HepG2 (cell line): ENCODE data around the gene AFF4. TPM values are rescaled to one million over a fixed set of nuclear protein-coding genes. Genes with fewer than 3 reads are reported as not detected.
A peak's percentile ranks its signal among the peaks of the same experiment; 100 is the strongest.

Source experiments
- CBX5 ChIP-seq: sonication (generic); formaldehyde crosslinking; IDR thresholded peaks from 2 replicates; pipeline ENCODE4 v1.4.0; 2020; ENCODE audit warnings: missing genetic modification reagents, borderline replicate concordance
- HDAC6 ChIP-seq: fragments of 200-600 bp; sonication (generic); IDR thresholded peaks from 2 replicates; pipeline ENCODE4 v1.7.0; 2017; ENCODE audit warnings: mild to moderate bottlenecking, antibody characterized with exemption, low read length, low read depth
- NR2F2 ChIP-seq: IDR thresholded peaks from 2 replicates; pipeline ENCODE4 v1.6.1; 2012; ENCODE audit warnings: low read depth, inconsistent platforms, borderline replicate concordance
- PCBP1 ChIP-seq: fragments of 200-400 bp; formaldehyde crosslinking; IDR thresholded peaks from 2 replicates; pipeline ENCODE4 v1.6.1; 2017; ENCODE audit warnings: mild to moderate bottlenecking, low read depth, low read length, borderline replicate concordance
- SNAPC2 ChIP-seq: sonication (generic); formaldehyde crosslinking; IDR thresholded peaks from 2 replicates; pipeline ENCODE4 v1.8.1; 2022; ENCODE audit warnings: mild to moderate bottlenecking, missing genetic modification reagents
- ZNF121 ChIP-seq: sonication (generic); formaldehyde crosslinking; IDR thresholded peaks from 2 replicates; pipeline ENCODE4 v1.5.0; 2020; ENCODE audit warnings: mild to moderate bottlenecking, missing genetic modification reagents
- polyA plus RNA-seq, 8 experiments: library from polyadenylated mRNA; depleted of rRNA in 3 of 8; stranded (reverse) in 7 of 8; unstranded in 1 of 8; fragments of >200 nt; fragmentation: Illumina TruSeq in 4 of 8; extraction: Trizol in 4 of 8; gene quantifications; 2 replicates each; pipeline versions ENCODE4 v1.2.1 to v1.2.3, GENCODE V29; 2011 to 2016; ENCODE audit warnings: low read depth in 4 of 8, missing spikeins in 1 of 8, mixed read lengths in 1 of 8; ENCODE audit not compliant: insufficient read depth in 1 of 8
- total RNA-seq, 5 experiments: library from RNA; depleted of rRNA; stranded (reverse); fragments of >200 nt; fragmentation: Illumina TruSeq; extraction: Trizol; gene quantifications; 2 replicates each; pipeline ENCODE4 v1.2.3, GENCODE V29; 2016; ENCODE audit warnings: low read depth in 1 of 5
- TF ChIP-seq, protein P1 (sequence below): sonication (generic); formaldehyde crosslinking; IDR thresholded peaks from 2 replicates; pipeline ENCODE4 v1.4.0; 2020; ENCODE audit warnings: missing genetic modification reagents, borderline replicate concordance
- TF ChIP-seq, protein P2 (sequence below): sonication (generic); formaldehyde crosslinking; IDR thresholded peaks from 2 replicates; pipeline ENCODE4 v1.5.0; 2020; ENCODE audit warnings: mild to moderate bottlenecking, missing genetic modification reagents
- TF ChIP-seq, protein P3 (sequence below): sonication (generic); IDR thresholded peaks from 2 replicates; pipeline ENCODE4 v1.6.1; 2016; ENCODE audit warnings: low read depth, borderline replicate concordance
- TF ChIP-seq, protein P4 (sequence below): sonication (generic); formaldehyde crosslinking; IDR thresholded peaks from 2 replicates; pipeline ENCODE4 v1.5.0; 2020; ENCODE audit warnings: mild to moderate bottlenecking, missing genetic modification reagents, borderline replicate concordance
- TF ChIP-seq, protein P5 (sequence below): sonication (generic); formaldehyde crosslinking; IDR thresholded peaks from 2 replicates; pipeline ENCODE4 v1.5.1; 2020; ENCODE audit warnings: missing genetic modification reagents, mild to moderate bottlenecking, borderline replicate concordance
- TF ChIP-seq, protein P6 (sequence below): sonication (generic); formaldehyde crosslinking; IDR thresholded peaks from 2 replicates; pipeline ENCODE4 v1.5.1; 2020; ENCODE audit warnings: mild to moderate bottlenecking, missing genetic modification reagents, borderline replicate concordance

The AFF4 gene
- total and polyA plus RNA-seq, 2 of the 13 experiments (the other 11 are each of a cell fraction or from before 2014, with no cell fraction given) = 22.1 to 25.5 TPM

DNA sequence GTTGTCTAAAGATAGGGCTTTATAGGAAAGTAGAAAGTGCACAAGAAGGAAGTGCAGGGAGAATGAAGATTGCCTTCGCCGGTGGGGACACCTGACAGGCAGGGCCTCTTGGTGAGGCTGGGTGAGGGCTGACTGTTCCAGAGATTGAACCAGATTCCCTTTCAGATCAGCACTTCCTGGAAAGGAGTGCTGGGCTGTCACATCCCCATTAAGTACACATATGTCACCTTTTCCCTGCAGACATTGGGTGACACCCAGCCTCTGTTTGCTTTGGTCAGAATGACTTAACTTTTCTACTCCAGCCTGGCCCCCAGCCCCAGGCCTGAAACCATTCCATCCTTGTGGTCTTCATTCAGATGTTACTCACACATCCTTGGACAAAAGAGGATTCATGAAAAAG is 125.6 kb downstream of the AFF4 start (continued):
- no peak for TF ChIP-seq ZNF121 (CRISPR knock-in tag)
- TF ChIP-seq, protein P1, sequence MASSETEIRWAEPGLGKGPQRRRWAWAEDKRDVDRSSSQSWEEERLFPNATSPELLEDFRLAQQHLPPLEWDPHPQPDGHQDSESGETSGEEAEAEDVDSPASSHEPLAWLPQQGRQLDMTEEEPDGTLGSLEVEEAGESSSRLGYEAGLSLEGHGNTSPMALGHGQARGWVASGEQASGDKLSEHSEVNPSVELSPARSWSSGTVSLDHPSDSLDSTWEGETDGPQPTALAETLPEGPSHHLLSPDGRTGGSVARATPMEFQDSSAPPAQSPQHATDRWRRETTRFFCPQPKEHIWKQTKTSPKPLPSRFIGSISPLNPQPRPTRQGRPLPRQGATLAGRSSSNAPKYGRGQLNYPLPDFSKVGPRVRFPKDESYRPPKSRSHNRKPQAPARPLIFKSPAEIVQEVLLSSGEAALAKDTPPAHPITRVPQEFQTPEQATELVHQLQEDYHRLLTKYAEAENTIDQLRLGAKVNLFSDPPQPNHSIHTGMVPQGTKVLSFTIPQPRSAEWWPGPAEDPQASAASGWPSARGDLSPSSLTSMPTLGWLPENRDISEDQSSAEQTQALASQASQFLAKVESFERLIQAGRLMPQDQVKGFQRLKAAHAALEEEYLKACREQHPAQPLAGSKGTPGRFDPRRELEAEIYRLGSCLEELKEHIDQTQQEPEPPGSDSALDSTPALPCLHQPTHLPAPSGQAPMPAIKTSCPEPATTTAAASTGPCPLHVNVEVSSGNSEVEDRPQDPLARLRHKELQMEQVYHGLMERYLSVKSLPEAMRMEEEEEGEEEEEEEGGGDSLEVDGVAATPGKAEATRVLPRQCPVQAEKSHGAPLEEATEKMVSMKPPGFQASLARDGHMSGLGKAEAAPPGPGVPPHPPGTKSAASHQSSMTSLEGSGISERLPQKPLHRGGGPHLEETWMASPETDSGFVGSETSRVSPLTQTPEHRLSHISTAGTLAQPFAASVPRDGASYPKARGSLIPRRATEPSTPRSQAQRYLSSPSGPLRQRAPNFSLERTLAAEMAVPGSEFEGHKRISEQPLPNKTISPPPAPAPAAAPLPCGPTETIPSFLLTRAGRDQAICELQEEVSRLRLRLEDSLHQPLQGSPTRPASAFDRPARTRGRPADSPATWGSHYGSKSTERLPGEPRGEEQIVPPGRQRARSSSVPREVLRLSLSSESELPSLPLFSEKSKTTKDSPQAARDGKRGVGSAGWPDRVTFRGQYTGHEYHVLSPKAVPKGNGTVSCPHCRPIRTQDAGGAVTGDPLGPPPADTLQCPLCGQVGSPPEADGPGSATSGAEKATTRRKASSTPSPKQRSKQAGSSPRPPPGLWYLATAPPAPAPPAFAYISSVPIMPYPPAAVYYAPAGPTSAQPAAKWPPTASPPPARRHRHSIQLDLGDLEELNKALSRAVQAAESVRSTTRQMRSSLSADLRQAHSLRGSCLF (CRISPR knock-in tag) = no peak
- TF ChIP-seq, protein P2, sequence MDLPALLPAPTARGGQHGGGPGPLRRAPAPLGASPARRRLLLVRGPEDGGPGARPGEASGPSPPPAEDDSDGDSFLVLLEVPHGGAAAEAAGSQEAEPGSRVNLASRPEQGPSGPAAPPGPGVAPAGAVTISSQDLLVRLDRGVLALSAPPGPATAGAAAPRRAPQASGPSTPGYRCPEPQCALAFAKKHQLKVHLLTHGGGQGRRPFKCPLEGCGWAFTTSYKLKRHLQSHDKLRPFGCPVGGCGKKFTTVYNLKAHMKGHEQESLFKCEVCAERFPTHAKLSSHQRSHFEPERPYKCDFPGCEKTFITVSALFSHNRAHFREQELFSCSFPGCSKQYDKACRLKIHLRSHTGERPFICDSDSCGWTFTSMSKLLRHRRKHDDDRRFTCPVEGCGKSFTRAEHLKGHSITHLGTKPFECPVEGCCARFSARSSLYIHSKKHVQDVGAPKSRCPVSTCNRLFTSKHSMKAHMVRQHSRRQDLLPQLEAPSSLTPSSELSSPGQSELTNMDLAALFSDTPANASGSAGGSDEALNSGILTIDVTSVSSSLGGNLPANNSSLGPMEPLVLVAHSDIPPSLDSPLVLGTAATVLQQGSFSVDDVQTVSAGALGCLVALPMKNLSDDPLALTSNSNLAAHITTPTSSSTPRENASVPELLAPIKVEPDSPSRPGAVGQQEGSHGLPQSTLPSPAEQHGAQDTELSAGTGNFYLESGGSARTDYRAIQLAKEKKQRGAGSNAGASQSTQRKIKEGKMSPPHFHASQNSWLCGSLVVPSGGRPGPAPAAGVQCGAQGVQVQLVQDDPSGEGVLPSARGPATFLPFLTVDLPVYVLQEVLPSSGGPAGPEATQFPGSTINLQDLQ (CRISPR knock-in tag) = no peak
- TF ChIP-seq, protein P3, sequence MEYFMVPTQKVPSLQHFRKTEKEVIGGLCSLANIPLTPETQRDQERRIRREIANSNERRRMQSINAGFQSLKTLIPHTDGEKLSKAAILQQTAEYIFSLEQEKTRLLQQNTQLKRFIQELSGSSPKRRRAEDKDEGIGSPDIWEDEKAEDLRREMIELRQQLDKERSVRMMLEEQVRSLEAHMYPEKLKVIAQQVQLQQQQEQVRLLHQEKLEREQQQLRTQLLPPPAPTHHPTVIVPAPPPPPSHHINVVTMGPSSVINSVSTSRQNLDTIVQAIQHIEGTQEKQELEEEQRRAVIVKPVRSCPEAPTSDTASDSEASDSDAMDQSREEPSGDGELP = peak; percentile 42; the same call in 1 of the 2 replicates
- TF ChIP-seq, protein P4, sequence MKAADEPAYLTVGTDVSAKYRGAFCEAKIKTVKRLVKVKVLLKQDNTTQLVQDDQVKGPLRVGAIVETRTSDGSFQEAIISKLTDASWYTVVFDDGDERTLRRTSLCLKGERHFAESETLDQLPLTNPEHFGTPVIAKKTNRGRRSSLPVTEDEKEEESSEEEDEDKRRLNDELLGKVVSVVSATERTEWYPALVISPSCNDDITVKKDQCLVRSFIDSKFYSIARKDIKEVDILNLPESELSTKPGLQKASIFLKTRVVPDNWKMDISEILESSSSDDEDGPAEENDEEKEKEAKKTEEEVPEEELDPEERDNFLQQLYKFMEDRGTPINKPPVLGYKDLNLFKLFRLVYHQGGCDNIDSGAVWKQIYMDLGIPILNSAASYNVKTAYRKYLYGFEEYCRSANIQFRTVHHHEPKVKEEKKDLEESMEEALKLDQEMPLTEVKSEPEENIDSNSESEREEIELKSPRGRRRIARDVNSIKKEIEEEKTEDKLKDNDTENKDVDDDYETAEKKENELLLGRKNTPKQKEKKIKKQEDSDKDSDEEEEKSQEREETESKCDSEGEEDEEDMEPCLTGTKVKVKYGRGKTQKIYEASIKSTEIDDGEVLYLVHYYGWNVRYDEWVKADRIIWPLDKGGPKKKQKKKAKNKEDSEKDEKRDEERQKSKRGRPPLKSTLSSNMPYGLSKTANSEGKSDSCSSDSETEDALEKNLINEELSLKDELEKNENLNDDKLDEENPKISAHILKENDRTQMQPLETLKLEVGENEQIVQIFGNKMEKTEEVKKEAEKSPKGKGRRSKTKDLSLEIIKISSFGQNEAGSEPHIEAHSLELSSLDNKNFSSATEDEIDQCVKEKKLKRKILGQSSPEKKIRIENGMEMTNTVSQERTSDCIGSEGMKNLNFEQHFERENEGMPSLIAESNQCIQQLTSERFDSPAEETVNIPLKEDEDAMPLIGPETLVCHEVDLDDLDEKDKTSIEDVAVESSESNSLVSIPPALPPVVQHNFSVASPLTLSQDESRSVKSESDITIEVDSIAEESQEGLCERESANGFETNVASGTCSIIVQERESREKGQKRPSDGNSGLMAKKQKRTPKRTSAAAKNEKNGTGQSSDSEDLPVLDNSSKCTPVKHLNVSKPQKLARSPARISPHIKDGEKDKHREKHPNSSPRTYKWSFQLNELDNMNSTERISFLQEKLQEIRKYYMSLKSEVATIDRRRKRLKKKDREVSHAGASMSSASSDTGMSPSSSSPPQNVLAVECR (CRISPR knock-in tag) = peak; percentile 51; the same call in 1 of the 2 replicates
- no peak for TF ChIP-seq PCBP1
- TF ChIP-seq, protein P5, sequence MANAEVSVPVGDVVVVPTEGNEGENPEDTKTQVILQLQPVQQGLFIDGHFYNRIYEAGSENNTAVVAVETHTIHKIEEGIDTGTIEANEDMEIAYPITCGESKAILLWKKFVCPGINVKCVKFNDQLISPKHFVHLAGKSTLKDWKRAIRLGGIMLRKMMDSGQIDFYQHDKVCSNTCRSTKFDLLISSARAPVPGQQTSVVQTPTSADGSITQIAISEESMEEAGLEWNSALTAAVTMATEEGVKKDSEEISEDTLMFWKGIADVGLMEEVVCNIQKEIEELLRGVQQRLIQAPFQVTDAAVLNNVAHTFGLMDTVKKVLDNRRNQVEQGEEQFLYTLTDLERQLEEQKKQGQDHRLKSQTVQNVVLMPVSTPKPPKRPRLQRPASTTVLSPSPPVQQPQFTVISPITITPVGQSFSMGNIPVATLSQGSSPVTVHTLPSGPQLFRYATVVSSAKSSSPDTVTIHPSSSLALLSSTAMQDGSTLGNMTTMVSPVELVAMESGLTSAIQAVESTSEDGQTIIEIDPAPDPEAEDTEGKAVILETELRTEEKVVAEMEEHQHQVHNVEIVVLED (CRISPR knock-in tag) = no peak
- TF ChIP-seq, protein P6, sequence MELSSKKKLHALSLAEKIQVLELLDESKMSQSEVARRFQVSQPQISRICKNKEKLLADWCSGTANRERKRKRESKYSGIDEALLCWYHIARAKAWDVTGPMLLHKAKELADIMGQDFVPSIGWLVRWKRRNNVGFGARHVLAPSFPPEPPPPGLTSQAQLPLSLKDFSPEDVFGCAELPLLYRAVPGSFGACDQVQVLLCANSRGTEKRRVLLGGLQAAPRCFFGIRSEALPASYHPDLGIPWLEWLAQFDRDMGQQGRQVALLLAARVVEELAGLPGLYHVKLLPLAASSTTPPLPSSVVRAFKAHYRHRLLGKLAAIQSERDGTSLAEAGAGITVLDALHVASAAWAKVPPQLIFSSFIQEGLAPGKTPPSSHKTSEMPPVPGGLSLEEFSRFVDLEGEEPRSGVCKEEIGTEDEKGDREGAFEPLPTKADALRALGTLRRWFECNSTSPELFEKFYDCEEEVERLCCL (CRISPR knock-in tag) = no peak
- TF ChIP-seq HDAC6 = no peak
- peak; percentile 34; the same call in 1 of the 2 replicates for TF ChIP-seq CBX5 (CRISPR knock-in tag)
- TF ChIP-seq NR2F2 = no peak
- TF ChIP-seq SNAPC2 (CRISPR knock-in tag) = 0 out of 2 replicates have a peak, but pooled peaks have one; percentile 51
